GM19455 (cell line): ENCODE measurements around the gene RBMS3.

Experiments
- ATAC-seq: cut with Tn5 transposase; IDR thresholded peaks from one replicate; pipeline ENCODE4 v1.9.1; 2021; ENCODE audit not compliant: unreplicated experiment

Gene RBMS3

DNA sequence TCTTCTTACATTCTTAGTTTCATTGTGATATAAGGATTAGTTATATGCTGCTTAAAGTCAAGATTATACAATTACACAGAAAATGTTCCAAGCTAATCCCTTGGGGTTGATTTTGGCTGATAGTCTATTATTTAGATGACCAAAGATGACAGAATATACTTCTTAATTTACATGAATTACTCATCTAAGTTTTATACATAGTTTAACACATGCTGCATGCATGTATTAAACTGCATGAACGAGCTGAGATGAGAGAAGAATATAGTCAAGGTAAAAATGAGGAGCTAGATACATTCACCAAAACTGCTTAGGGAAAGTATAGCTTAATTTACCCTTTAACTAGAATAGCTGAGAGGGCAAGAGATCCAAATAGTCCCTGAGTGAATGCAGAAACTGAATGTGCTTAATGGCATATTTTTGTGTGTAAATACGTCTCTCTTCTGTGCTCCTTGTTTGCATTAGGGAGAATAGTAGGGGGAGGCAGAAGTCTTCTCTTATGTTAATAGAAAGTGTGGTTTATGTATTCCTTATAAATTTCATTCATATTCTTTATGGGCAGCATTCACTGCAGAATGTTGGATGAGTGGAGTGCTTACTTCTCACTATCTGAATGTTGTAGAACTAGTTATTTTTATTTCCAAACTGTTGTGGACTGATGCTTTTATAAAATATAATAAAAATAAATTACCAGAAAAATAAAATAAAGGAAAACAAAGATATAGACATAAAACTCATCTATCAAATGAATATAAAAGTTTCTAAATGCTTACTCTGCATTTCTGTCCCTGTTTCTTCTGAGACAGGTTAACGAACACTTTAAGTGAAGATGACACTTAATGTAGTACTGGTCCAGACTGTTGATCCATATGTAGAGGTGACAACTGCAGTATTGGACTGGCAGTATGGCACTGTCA is 327.8 kb downstream of the RBMS3 start:
- no peak for ATAC-seq

DNA sequence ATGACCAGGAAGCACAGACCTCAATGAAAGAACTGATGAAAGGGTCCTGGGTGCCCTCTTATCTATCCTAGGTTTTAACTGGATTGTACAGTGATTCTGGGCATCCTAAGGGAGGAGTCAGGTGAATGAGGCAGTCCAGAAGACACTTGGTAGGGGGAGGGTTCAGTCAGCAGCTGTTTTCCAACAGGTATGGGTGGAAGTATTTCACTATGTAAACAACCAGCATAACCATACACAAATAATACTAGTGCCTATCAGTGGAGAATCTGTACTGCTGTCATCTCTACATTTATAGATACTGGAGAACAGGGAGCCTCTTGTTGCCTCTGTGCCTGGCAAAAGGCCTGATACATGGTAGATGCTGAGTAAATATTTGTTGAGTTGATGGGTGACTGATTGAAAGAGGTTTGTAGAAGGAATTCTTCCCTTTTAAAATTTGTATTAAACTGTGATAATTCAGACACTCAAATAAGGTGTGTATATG is 328.5 kb downstream of the RBMS3 start:
- ATAC-seq: no peak

GRCh38 chr3:29610781-29611180 is 329.9 kb downstream of the RBMS3 start:
- no peak for ATAC-seq

- ATAC-seq: no peak
These were observed 330.4 kb downstream of the RBMS3 start for GRCh38 chr3:29611252-29611651.

GRCh38 chr3:29612536-29612935 is 331.7 kb downstream of the RBMS3 start:
- ATAC-seq: no peak

DNA sequence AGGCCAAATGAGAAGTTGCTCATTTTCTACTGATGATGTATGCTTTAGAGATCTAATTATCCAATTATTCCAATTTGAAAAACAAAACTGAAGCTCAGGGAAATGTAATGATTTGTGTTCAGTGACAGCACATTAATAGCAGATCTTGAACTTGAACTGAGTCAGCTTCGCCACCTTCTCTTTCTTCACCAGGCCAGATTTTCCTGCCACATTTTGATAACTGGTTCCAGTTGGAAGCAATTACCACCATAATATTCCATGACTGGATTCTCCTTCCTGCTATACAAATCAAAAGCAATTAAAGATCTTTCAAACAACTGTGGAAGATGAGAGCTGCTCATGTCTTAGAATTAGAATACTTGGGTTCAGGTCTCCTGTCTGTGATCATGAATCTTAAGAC is 334.1 kb downstream of the RBMS3 start:
- no peak for ATAC-seq

DNA sequence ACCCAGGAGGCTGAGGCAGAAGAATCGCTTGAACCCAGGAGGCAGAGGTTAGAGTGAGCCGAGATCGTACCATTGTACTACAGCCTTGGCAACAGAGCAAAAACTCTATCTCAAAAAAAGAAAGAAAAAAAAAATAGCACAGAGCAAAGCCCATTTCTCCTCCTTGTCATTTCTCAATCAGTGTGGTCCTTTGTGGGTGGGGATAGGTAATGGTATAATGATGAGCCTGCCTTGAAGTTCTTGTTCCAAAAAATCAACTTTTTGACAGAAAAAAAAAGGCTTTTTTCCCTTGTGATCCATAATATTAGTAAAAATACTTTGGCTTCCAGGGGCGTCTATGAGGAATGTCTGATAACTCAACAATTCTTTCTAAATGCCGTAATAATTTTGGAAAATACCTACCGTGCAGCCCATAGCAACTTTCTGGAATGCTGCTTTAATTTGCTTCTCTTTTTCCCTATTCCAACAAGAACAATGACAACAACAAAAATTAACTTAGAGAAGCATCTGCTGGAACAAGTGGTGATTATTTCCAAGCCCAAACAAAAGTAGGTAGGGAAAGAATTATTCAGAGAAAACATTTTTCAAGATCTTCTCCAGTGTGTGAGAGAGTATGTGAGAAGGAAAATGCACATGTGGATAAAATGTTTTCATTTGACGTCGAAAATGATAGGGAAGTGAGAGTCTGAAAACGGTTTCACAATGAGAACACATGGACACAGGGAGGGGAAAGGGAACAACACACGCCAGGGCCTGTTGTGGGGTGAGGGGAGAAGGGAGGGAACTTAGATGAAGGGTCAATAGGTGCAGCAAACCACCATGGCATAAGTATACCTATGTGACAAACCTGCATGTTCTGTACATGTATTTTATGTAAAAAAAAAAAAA is 337.8 kb downstream of the RBMS3 start:
- no peak for ATAC-seq

- no peak for ATAC-seq
These were observed 338.8 kb downstream of the RBMS3 start for GRCh38 chr3:29619676-29620075.

DNA sequence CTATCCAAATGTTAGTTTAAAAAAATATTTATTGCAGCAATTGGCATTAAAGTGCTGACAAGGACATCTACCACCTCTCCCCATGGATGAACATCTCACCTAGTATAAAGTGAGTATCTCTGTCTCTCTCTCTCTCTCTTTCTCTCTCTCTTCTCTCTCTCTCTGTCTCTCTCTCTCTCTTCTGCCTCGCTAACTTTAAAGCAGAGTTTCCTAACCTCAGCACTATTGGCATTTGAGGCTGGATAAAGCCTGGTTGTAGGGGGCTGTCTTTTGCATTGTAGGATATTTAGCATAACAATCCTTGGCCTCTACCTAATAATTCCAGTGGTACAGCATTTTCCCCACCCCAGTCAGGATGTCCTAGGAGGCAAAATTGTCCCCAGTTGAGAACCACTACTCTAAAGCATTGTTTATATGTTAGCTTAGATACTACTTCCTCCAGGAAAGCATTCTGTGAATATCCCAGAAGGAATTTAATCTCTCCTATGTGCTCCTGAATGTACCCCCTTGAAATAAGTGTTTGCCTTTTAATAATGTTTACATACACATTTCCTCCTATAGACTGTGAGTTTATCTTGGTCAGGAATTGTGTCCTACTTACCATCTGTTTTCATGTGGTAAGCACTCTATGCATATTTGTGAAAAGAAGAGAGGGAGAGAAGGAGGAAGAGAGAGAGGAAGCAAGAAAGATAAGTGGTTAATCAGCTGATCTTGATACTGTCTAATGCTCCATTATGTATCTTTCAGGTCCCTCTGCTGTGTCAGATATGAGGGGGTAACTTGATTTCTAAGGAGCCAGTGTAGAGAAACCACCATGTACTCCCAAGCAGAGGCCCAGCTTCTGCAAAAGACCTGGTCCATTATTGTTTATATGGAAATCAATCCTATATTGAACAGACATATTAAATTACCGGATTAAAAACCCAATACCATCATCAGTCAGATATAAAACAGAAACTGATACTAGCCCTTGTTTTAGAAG is 346.6 kb downstream of the RBMS3 start:
- no peak for ATAC-seq

GRCh38 chr3:29628795-29629194 is 347.9 kb downstream of the RBMS3 start:
- ATAC-seq: no peak

GRCh38 chr3:29635888-29636287 is 355.0 kb downstream of the RBMS3 start:
- no peak for ATAC-seq

GRCh38 chr3:29637068-29637467 is 356.2 kb downstream of the RBMS3 start:
- no peak for ATAC-seq

DNA sequence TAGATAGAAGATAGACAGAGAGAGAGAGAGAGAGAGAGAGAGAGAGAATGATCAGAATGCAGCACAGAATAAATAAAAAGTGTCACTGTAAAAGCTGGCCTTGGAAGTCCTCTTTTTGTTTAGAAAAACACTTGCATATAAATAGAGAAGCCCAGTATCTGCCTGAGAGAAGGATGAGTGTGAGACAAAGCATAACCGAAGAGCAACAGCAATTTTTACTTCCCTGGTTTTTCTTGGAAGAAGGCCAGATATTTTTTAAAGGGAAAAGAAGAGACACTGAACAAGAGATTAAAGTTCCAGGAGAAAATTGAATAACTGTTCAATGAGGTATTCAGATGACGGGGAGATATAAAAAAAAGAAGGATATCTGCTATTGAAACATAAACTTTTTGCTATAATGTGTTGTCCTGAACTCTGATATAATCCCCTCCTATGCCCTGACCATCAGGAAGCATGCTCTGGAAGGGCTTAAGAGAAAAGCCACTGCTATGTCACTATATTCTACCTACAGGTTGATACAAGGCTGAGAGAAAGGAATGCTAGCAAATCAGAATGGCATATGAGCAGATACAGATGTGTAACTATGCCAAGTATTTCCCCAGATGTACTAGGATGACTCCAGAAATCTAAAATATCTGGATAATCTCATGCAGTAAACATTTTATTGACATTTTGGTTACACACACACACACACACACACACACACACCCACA is 358.9 kb downstream of the RBMS3 start:
- ATAC-seq: no peak

DNA sequence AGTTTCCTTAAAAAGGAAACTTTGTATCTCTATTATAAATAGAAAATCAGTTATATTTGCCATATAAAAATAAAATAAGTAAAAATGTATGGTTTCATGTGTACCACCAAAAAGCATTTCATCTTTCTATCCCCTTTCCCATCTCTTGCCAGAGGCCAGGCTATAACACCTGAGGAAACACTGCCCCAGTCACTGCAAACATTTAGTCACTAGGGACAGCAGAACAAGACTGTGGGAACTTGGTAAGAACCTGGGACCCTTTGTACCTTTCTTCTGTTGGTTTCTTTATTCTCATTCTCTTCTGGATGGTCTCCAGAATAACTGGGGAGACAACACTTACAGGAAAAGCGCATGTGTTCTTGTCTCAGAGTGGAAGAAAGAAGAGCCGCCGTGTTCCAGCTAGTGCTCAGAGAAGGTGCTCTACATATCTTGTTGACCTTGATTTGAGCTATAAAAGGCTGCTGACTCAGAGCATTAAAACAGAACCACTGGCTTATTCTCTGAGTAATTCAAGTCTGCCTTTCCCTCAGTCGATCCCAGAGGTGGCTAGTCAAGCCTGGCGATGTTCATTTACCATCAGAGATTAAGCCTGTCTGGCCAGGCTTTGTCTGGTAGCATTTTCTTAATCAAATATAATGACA is 361.6 kb downstream of the RBMS3 start:
- ATAC-seq: no peak

DNA sequence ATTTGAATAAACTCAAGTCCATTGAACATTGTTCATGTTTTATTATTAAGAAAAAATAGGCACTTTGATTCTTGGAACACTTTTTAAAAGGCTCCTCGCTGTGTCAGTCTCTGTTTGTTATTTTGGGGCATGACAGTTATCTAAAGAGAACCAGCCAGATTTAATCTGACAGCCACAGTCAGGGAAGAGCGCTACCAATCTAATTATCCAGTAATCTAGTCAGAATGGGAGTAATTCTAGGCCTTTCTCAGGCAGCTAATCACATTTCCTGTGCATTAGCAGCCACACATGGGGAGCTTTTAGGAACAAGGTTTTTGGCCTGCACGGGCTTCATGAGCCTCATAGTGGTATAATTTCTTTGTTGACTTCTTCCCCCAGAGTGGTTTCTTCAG is 362.2 kb downstream of the RBMS3 start:
- no peak for ATAC-seq

DNA sequence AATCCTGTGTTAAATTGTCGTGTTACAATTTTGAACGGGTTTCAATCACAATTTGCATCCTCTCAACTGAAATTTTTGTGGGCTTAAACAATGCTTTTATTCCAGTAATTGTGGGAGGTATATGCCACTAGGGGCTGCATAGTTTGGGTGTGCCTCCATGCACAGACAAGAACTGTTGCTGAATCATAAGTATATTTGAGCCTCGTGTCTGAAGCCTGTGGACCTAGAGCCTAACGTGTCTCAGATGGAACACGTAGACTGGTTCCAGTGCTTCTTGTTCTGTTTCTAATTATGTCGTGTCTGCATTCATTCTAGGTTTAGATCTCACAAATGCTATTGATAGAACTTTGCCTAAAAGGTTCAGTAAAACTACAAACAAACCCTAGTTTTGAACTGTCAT is 363.4 kb downstream of the RBMS3 start:
- ATAC-seq: no peak

DNA sequence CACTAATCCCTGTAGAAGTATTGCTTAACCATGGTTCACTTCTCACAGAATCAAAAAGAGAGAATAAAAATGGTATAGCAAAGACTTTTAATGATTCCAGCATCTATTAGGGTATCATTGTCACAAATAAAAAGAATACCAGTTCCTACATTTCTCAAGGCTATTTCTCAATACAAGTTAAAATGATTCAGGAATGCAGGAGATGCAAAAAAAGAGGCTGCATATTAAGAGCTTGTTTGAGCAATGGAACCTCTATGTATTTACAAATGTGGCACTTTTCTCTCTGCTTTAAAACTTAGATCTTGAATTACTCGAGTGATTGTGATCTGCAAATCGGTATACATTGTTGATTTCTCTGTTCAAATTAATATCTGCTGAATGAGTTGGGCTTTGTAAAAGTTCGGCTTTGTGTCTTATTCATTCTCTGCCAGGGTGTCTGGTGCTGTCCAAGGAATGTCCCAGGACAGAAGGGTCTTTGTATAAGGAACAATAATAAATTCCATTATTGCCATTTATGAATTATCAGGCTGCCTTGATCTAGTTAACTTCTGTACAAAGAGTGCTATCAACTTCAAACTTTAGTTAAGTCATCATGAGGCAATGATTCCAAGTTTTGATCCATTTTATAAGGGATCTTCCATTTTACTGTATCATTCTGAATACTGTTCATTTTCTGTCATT is 364.2 kb downstream of the RBMS3 start:
- ATAC-seq: no peak

DNA sequence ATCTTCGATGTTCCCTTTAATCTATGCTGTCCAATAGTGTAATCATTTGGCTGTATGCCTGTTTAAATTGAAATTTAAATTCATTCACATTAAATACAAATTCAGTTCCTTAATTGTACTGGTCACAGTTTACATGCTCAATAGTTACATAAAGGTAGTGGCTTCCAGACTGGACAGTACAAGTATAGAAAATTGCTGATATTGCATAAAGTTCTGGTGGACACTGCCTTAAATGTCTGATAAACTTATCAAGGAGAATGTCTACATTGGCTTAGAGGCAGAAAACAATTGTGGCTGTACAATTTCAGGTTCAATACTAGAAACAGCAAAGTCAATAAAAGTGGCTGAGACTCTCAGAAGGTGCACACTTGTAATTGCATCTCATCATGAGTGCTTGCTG is 365.2 kb downstream of the RBMS3 start:
- no peak for ATAC-seq
